HG02981 (cell line): ENCODE data around the gene PLXNA4.

Experiments used
- ATAC-seq: cut with Tn5 transposase; IDR thresholded peaks from one replicate; pipeline ENCODE4 v1.9.1; 2021; ENCODE audit warnings: mild to moderate bottlenecking, moderate library complexity; ENCODE audit not compliant: unreplicated experiment

Gene PLXNA4

DNA sequence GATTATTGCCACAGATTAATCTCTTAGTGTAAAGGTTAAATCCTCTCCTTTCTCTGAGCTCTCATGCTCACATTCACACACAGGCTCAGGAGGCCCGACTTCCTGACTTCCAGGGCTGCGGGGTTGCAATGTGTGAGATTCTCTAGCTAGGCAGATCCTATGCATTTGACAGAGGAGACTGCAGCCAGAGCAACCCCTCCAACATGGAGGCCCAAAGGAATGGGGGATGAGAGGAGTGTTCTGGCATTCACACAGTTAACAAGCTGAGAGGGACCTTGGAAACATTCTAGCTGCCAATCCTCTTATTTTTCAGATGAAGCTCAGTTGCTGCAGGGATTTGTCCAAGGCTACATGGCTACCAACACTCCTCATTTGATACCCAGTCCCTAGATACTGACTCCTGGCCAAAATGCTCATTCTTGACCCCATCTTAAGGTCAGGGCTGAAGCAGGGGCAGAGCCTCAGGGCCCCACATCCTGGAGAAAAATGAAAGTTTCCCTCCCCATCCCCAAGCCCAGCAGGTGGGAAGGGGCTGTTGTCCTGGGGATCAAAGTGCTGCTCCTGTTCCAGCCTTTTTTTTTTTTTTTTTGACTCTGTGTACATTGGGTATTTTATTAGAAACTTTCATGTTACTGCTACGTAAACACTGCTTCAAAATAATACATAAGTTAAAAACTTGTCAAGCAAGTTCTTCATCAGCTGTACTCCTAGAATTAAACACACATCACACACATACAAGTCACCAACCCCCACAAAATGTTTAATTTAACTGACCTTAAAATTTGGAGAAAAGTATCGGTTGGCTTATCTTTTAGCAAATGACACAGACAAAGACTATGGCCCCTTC, 325.6 kb downstream of the PLXNA4 start:
- ATAC-seq, result no peak

DNA sequence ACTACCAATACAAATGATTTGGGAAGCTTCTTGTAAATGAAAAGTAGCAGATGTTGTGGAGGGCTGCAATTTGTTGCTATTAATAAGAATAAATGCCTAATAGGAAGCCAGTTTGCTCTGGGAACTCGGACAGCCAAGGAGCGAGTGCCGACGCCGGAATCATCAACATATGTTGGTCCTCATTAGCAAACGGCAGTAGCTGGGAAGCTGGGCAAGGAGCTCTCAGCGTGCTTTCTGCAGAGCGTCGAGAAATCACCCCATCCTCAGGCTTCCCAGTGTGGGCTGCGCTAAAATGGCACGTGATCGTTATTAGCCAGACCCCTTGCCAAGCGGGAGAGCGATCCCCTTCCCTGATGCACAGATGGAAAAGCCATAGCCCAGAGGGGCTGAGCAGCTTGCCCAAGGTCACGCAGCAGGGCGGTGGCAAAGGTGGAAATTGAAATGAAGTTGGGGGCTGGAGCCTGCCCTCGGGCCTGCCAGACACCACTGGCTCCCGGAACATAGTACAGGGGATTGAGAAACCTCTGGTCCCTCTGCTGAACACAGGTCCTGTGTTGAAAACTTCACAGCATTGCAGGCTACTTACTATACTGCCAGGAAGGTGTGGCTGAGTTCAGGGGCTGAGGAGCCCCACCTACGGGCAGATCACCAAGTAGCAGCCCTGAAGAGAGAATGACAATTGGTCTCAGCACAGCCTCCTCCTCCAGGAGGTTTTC, 326.9 kb downstream of the PLXNA4 start:
- ATAC-seq, result no peak

DNA sequence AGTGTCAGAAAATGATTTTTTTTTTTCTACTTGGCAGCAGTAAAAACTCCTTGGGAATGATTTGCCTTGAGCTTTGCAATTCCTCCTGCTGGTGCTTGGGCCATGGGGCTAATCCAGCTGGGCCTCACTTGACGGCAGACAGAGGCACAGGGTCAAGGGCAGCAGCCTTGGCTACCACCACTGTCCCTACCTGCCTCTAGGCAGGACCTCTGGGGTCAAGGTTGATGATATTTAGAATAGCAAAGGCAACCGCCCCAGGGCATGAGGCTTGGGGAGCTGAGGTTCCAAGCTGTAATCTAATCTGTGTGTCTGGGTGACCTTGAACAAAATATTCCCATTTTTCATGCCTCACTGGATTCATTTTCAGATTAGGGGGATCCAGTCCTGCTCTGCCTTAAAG, 327.4 kb downstream of the PLXNA4 start:
- ATAC-seq, result no peak

DNA sequence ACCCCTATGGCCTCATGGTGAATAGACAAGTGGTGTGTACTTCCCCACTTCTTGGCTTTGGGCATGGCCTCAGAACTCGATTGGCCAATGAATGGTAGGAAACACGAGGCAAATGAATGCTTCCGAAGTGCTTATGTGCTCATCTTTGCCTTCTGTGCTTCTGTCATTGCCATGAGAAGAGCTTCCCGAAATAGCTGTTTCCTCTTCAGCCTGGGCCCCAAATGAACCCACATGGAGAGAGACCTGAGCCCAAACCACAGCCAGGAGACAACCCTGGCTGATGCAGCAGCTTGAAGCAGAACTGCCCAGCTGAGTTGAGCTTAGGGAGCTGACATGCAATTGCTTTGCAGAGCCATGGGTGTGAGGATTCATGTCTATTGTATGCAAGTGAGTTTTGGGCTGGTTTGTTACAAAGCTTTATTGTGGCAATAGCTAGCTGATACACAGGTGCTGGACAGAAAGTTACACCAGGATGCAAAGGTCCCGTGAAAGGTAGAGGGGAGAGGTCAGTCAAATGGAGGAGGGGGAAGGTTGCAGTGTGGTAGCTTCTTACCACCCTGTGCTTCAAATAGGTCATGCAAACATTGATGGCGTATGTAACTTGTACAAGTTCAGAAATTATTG, 328.2 kb downstream of the PLXNA4 start:
- ATAC-seq, result no peak

DNA sequence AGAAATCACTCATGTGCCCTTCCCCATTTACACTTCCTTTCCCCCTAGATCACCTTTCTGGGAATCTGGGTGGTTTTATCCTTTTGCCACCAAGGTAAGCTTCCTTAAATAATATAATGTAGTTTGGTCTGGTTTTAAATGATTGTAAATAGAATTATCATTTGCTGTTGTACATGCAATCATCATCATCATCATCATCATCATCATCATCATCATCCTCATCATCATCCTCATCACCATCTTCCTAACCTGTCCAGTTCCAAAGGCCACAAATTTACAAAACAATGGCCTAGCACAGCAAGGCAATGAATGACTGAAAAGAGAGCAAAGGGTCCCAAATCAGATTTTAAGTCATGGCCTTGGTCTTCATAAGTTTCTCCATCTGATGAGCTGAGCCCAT, 329.7 kb downstream of the PLXNA4 start:
- ATAC-seq, result no peak

DNA sequence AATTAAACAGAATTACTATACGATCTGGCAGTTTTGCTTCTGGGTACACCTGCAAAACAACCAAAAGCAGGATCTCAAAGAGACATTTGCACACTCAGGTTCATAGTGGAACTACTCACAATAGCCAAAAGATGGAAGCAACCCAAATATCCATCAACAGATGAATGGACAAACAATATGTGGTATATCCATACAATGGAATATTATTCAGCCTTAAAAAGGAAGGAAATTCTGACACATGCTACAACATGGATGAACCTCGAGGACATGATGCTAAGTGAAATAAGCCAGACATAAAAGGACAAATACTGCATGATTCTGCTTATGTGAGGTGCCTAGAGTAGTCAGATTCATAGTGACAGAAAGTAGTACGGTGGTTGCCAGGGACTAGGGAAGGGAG, 330.7 kb downstream of the PLXNA4 start:
- ATAC-seq, result no peak

DNA sequence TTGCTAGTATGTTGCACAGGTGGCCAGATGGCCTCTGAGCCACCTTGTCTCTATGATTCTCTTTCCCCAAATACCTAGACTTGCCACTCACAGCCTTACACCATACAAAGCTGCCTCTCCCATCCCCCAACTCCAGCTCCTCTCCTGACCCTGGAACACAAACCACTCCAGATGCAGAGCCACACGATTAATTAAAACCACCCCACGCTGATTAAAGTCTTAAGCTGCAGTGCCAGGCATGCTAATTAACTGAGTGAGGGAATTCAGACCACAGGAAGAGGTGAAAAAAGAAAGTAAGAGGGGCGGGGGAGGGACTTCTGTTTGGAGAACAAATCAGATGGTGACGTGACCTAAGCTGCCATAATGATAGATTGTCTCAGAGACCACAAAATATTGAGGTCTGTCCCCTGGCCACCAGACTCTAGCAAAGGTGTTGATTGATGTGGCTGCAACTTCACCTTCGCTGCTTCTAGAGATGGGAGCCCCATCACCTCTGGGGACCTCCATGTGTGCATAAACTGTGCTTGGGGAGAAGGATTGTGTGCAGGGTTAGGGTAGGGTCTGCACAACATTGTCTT, 331.3 kb downstream of the PLXNA4 start:
- no peak for ATAC-seq

DNA sequence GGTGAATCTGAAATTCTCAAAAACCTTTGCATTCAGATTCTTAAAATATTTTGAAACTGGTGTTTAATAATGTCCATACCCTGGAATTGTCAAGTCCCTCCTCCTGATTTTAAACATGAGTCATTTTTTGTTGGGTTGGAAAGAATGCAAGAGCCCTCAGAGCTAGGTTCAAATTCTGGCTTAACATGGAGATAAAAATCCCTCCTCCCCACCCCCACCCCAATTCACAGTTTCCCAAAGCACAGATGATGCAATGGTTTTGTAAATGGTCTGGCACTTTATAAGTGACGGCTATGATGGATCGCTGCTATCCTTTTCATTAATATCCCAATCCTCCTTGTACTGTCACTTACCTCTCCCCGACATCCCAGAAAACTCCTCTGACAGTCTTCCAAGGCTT, 332.8 kb downstream of the PLXNA4 start:
- ATAC-seq, result no peak

DNA sequence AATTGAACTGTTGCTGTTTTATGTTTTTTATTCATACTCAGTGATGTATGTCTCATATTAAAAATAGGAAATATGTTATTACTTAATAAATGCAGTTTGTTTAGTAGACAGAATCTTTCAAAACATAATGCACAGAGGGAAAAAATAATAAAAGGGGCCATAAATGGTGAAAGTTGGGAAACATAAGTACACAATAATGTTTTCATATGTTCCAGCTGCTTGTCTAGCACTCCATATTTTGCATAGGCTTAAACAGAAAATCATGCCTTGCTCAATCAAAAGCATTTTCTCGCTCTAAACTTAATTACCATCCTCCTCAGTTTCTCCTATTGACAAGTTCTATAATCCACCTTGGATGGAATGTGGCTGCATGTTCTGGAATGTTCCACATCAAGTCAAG, 333.2 kb downstream of the PLXNA4 start:
- no peak for ATAC-seq

DNA sequence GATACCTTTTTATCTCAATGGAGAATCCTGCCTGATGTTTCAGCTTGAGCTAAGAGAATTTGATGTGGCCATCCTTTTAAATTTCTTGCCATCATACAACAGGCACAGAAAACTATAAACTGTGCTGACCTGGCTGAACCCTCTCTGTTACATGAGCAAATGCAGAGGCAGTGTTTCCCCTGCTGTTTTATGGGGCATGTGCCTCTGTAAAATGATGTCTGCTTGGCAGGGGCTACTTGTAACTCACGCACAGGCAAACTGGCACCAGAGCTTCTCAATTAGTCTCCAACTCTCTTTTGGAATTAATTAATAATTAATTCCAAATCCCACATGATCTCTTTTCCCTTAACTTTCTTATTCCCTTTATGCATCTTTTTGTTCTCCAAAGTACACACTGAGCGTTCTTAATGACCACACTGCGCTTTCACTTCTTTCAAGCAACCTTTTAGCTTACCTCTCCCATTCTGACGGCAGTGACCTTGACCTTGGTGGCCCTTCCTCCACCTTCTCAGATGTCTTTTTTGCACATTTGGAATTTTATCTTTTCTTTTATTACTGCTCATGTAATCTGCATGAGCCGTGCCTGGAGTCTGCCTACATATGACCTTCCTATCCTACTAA, 334.0 kb downstream of the PLXNA4 start:
- ATAC-seq, result no peak

DNA sequence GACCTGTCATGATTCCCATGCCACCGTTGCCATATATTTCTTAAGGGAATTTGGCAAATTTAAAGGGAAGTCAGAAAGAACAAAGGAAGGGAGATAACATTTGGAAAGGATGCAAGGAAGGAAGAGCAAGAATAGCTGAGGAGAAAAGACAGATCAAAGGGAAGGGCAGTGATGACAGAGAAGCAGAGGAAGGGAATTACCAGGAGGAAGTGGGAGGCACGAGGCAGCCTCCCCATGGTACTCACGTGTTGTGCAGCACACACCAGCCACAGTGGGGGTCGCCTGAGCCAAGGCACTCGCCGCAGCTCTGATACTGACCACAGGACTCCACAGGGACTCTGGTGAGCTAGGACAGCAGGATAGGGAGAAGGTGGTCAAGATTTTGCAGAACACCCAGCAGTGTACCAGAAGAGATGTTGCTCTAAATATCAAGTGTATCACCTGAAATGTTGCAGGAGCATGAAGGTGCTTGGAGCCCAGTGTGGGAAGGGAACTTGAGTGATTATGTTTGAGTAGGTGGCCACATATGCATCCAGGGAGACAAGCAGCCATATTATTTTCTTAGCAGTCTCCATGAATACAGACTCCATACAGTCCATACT, 335.3 kb downstream of the PLXNA4 start:
- ATAC-seq, result no peak

DNA sequence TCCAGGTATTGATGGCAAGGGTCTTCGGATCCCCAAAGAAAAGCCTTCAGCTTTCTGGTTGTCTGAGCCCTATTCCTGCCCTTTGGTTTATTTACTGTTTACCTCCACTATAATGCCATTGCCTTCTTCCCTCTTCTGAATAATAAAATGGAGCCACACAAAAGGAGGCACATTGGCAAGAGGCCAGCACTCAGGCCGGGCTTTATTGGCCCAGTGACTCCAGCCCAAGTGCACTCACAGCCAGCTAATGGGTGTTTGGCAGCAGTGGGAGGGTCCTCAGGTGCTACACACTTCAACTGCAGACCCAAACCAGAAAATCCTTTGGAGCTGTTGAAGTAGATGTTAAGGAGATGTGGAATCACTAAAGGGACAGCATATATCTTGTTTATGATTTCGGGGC, 336.0 kb downstream of the PLXNA4 start:
- no peak for ATAC-seq

DNA sequence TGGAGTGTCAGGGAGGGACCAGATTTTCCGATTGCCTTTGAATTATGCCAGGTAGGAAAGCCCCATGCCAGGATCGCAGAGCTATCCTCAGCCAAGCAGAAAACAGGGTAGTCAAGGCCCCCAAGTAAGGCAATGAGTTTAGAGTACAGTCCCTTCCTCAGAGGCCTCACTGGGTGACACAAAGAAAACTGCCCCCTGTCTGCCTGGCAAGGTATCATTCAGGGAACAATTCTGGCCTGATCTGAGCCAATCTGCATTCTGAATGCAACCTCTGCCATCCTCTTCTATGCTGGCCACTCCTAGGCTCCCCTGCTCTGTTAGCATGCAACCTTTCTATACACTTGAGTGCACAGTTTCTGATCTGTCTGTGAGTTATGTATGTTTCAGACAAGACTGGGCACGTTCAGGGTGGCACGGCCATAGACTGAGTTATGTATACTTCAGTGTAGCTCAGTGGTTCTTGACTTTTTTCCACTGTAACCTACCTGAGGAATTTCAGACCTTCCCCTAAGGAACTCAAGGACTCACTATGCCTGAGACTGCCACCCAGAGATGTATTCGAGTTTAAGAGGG, 336.8 kb downstream of the PLXNA4 start:
- no peak for ATAC-seq

DNA sequence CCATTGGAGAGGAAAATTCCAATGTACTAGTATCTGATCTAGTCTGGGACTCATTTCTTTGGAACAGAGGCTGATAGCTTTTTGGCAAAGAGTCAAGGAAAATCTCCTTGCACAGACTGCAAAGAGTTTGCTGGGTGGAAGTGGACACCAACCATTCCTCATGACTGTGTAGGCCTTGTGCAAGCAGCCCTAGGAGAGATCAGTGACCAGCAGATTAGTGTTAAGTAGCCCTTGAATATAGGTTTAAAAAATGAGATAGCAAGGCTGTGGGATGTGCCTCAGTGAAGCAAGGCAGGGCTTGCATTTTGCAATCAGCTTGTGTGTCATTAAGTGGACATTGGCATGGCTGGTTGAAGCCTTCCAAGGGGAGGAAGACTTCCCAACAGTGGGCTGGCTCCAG, 341.6 kb downstream of the PLXNA4 start:
- ATAC-seq, result no peak

DNA sequence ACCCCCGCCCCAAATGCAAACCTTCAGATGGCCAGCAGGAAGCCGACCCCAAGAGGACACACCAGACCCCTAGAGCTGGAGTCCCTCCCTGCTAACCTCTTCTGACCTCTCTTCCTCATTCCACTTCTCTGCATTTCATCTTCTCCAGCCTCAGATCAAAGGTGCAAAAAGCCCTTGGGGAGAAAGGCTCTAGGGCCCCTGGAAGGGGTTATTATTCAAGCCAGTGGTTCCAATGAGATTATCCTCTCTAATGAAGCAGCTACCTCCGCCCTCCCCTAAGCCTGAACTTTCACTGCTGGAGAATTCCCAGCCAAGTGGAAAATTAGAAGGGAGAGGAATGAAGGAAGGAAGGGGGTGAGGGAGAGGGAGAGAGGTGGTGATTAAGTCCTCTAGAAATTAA, 343.9 kb downstream of the PLXNA4 start:
- no peak for ATAC-seq

DNA sequence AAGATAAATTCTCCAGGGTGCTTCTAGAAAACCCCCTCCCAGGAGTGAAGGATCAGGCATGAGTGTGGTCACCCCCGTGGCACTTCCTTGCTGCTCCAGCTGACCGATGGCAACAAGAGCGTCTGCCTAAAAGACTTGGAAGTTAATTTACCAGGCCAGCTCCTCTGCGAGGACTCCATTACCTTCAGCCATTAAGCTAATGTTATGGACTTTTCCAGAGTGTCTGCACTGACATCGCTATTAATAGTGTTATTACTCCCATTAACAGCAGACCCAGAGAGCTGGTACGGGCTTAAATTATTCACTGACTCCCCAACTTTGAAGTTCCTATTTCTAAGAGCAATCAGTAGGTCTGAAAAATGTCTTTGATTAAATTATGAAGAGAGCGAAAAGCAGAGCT, 345.8 kb downstream of the PLXNA4 start:
- no peak for ATAC-seq

DNA sequence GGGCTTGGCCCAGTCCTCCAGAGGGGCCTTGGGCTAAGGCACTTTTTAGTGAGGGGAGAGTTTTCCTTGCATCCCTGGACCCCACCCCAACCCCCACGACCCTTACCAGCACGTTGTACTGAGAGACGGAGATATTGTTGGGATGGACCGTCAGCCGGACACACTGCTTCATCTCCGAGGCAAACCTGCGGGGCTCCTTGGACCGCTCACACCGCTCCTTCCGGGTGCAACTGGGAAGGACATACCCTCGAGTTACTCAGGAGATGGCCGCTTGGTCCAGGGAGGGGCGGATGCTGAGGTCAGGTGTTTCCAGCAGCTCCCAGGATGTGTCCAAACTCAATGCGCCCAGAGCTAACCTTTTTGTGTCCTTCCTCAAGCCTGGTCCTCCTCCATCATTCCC, 348.0 kb downstream of the PLXNA4 start:
- no peak for ATAC-seq

DNA sequence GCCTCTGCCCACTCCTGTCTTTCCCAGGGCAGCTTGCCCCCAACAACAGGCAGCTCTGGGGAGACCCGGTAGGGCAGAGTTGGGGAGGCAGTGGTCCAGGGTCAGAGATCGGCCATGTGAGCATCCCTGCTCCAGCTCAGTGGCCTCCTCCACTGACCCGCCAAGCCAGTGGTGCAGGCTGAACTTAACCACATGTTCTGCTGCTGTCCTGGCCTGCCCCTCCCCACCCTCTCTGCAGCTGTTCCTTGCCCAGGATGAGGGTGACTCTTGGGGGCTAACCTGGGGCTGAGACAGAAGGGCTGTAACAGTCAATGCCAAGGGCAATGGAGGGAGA, 349.3 kb downstream of the PLXNA4 start:
- no peak for ATAC-seq

DNA sequence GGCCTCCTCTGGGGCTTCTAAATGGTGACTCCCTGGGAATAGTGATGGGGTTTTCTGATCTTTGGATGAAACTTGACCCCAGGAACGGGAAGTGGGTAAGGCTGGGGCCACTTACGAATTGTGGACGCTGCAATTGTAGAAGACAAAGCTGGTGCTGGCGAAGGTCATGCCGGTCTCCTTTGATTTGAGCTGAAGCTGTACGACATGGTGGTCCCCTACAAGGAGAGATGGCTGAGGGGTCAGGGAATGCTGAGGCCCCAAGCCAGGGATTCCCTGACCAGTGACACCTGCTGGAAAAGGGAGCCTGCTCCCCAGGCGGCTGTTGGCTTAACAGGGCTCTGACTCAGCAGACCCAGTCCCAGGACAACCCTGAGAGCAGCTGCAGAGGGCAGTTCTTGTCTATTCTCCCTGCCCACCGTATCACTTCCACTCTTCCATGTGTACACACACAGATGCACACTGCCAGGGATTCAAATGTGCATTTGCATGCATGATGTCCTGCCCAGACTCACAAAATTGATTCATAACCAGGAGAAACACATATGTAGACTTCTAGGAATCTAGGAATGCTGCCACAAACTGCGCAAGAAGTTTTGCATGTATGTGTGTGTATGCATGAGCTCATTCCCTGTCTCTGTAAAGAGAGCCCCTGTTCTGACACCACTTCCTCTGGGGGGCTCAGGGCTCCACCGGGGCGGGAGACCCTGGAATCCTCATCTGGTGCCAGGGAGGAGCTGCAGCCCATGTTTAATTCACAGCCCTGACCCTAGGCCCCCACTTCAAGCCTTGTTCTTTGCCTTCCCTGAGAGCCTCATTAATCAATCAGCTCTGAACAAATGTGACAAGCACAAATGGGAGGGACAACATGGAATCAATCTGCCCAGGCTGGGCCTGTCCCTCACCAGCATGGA, 350.0 kb downstream of the PLXNA4 start:
- no peak for ATAC-seq
